Activated naive CD4-positive, alpha-beta T cell treated with anti-CD3 and anti-CD28 coated beads for 36 hours (primary cell): ENCODE data around the gene PROSER3. TPM values are rescaled to one million over a fixed set of nuclear protein-coding genes. Genes with fewer than 3 reads are reported as not detected.
A peak's percentile ranks its signal among the peaks of the same experiment; 100 is the strongest.

ENCODE experiments used
- CTCF ChIA-PET: fragments of 350-600 bp; sonication (Branson Sonifier 250); formaldehyde crosslinking; loops from one replicate; lab custom pipeline; 2021; ENCODE audit warnings: antibody characterized with exemption; lab: Charles Lee
- DNase-seq: peaks from one replicate; pipeline ENCODE4 v3.0.0-alpha.2; 2020
- H3K27ac Mint-ChIP-seq: one replicate; pipeline ENCODE4 v1.8.0; 2021; ENCODE audit warnings: mild to moderate bottlenecking, mixed read lengths
- H3K27me3 Mint-ChIP-seq: one replicate; pipeline ENCODE4 v1.8.0; 2021; ENCODE audit warnings: low read depth, mixed read lengths
- H3K36me3 Mint-ChIP-seq: one replicate; pipeline ENCODE4 v1.8.0; 2021; ENCODE audit warnings: low read depth, mixed read lengths
- H3K4me1 Mint-ChIP-seq: one replicate; pipeline ENCODE4 v1.8.0; 2021; ENCODE audit warnings: low read depth, mixed read lengths
- H3K4me3 Mint-ChIP-seq: one replicate; pipeline ENCODE4 v1.8.0; 2021; ENCODE audit warnings: mild to moderate bottlenecking, moderate library complexity, mixed read lengths
- H3K9me3 Mint-ChIP-seq: one replicate; pipeline ENCODE4 v1.8.0; 2021; ENCODE audit warnings: mixed read lengths
- intact Hi-C: fragments of 100-400 bp; cut with micrococcal nuclease; formaldehyde crosslinking; loops from one replicate; pipeline ENCODE4 v1.15.1; 2023
- total RNA-seq, 2 experiments: library from RNA; stranded (reverse); gene quantifications; one replicate each; pipeline ENCODE4 v1.2.3, GENCODE V29; 2021

Gene PROSER3
- total RNA-seq, 2 experiments from 2014 or later: 45.3 to 47.4 TPM

- peaks cover 6% of the 10 kb centered on the region for H3K36me3 Mint-ChIP-seq
- peak overlapping the region; percentile 15 for H3K4me3 Mint-ChIP-seq
- peaks cover 18% of the 10 kb centered on the region for H3K4me1 Mint-ChIP-seq
- CTCF ChIA-PET: interaction anchor here (0.6 kb wide), 1 partner anchor 128 kb away, joined by 3 read pairs; no protein-coding TSS in a partner anchor
- H3K27ac Mint-ChIP-seq: no peak overlapping the region
- no peaks in the 10 kb centered on the region for H3K9me3 Mint-ChIP-seq
- intact Hi-C loops: loop anchor here (5.0 kb wide), 1 partner anchor 136 kb away; the partner anchor contains the start of gene ETV2
- no peak for DNase-seq
- no peaks in the 10 kb centered on the region for H3K27me3 Mint-ChIP-seq
Observed at GRCh38 chr19:35777961-35778360, 20.0 kb downstream of the PROSER3 start.

DNA sequence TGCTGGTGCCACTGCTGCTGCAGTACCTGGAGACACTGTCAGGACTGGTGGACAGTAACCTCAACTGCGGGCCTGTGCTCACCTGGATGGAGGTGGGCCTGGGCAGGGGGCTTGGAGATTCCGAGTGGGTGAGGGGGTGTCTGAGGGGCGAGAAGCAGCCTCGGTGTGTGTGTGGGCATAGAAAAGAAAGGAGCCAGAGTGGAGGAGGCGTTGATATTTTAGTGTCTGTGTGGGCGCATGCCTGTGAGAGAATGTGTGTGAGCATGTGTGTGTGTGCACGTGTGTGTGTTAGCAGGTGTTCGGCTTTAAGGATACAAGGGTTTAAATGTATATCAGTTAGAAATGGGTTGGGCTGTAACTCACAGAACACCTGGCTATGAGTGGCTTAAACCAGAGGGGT is 21.1 kb downstream of the PROSER3 start:
- CTCF ChIA-PET: no interaction called here
- Mint-ChIP-seq H3K36me3 (peaks cover 6% of the 10 kb centered on the region), H3K4me3 (no peak overlapping the region), H3K9me3 (no peaks in the 10 kb centered on the region), H3K27ac (no peak overlapping the region), H3K4me1 (peaks cover 18% of the 10 kb centered on the region), H3K27me3 (no peaks in the 10 kb centered on the region)
- intact Hi-C loops: loop anchor here (5.0 kb wide), 1 partner anchor 137 kb away; the partner anchor contains the start of gene ETV2
- DNase-seq: no peak

GRCh38 chr19:35780058-35780457 is 22.1 kb downstream of the PROSER3 start:
- DNase-seq: no peak
- Mint-ChIP-seq H3K9me3 (no peaks in the 10 kb centered on the region), H3K27ac (no peak overlapping the region), H3K27me3 (no peaks in the 10 kb centered on the region), H3K4me3 (no peak overlapping the region), H3K36me3 (peaks cover 6% of the 10 kb centered on the region), H3K4me1 (peaks cover 12% of the 10 kb centered on the region)
- CTCF ChIA-PET: no interaction called here
- intact Hi-C loops: no loop called here

GRCh38 chr19:35780717-35781116 is 22.7 kb downstream of the PROSER3 start:
- CTCF ChIA-PET: no interaction called here
- no peak for DNase-seq
- Mint-ChIP-seq H3K27ac (no peak overlapping the region), H3K27me3 (no peaks in the 10 kb centered on the region), H3K4me3 (no peak overlapping the region), H3K9me3 (no peaks in the 10 kb centered on the region), H3K36me3 (peaks cover 6% of the 10 kb centered on the region), H3K4me1 (peaks cover 11% of the 10 kb centered on the region)
- intact Hi-C loops: no loop called here

DNA sequence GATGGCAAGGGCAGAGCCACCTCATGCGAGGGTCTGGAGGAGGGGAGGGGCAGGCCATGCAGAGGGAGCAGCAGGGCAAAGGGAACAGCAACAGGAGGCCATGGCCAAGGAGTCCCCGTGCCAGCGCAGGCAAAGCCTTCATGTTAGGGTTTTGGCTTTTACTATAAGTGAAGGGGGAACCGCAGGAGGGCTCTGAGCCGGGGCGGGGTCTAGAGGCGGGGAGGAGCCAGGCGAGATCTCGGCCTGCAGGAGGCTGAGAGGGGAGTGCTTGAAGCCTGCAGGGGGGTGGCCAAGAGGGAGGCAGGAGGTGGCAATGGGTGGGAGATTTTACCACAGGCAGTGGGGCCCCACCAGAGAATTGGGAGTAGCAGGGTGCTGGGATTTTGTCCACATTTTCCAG is 23.7 kb downstream of the PROSER3 start:
- H3K4me3 Mint-ChIP-seq: no peak overlapping the region
- H3K4me1 Mint-ChIP-seq: peaks cover 5% of the 10 kb centered on the region
- H3K36me3 Mint-ChIP-seq: peaks cover 6% of the 10 kb centered on the region
- intact Hi-C loops: no loop called here
- no peaks in the 10 kb centered on the region for H3K27me3 Mint-ChIP-seq
- no peak for DNase-seq
- CTCF ChIA-PET: no interaction called here
- no peak overlapping the region for H3K27ac Mint-ChIP-seq
- H3K9me3 Mint-ChIP-seq: no peaks in the 10 kb centered on the region

GRCh38 chr19:35782589-35782988 is 24.6 kb downstream of the PROSER3 start:
- H3K4me1 Mint-ChIP-seq: no peaks in the 10 kb centered on the region
- H3K27ac Mint-ChIP-seq: no peak overlapping the region
- no peaks in the 10 kb centered on the region for H3K9me3 Mint-ChIP-seq
- H3K36me3 Mint-ChIP-seq: peaks cover 6% of the 10 kb centered on the region
- no peak for DNase-seq
- H3K4me3 Mint-ChIP-seq: no peak overlapping the region
- no peaks in the 10 kb centered on the region for H3K27me3 Mint-ChIP-seq
- CTCF ChIA-PET: no interaction called here
- intact Hi-C loops: no loop called here

DNA sequence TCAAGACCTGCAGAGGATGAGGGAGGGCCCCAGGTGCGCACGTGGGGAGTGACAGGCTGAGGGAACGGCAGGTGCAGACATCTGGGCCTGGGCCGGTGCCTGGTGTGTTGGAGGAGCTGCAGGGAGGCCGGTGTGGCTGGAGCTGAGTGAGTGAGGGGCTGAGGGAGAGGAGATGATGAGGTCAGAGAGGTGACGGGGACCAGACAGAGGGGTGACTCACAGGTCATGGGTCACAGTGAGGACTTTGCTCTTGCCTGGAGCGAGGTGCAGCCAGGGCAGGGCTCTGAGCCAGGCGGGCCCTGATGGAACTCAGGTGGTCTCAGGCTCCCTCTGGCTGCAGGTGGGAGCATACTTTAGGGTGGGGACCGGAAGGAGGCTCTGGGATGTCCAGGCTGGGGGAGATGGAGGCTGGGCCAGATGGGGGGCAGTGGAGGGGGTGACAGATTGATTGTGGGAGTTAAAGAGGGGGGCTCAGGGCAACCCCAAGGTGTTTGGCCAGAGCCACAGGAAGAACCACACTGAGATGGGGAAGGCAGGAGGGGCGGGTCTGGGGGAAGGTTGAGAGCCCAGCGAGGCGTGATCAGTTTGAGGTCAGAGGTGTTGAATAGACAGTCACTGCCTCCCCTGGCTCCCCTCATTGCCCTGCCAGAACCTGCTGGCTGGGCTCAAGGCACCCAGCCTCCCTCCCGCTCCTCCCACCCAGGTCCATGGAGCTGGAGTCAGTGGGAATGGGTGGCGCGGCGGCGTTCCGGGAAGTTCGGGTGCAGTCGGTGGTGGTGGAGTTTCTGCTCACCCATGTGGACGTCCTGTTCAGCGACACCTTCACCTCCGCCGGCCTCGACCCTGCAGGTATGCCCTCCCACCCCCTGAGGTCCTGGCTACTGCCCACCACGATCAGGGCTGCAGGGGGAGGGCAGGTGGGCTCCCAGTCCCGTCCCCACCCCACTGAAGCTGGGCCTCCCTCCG is 25.8 kb downstream of the PROSER3 start:
- Mint-ChIP-seq H3K27me3 (no peaks in the 10 kb centered on the region), H3K4me3 (no peak overlapping the region), H3K4me1 (no peaks in the 10 kb centered on the region), H3K27ac (no peak overlapping the region), H3K36me3 (peaks cover 6% of the 10 kb centered on the region), H3K9me3 (no peaks in the 10 kb centered on the region)
- no peak for DNase-seq
- CTCF ChIA-PET: no interaction called here
- intact Hi-C loops: no loop called here

- H3K9me3 Mint-ChIP-seq: no peaks in the 10 kb centered on the region
- peaks cover 6% of the 10 kb centered on the region for H3K36me3 Mint-ChIP-seq
- intact Hi-C loops: no loop called here
- CTCF ChIA-PET: no interaction called here
- no peak overlapping the region for H3K4me3 Mint-ChIP-seq
- no peaks in the 10 kb centered on the region for H3K4me1 Mint-ChIP-seq
- DNase-seq: no peak
- H3K27me3 Mint-ChIP-seq: no peaks in the 10 kb centered on the region
- no peak overlapping the region for H3K27ac Mint-ChIP-seq
Observed at GRCh38 chr19:35784503-35785338, 26.7 kb downstream of the PROSER3 start.

DNA sequence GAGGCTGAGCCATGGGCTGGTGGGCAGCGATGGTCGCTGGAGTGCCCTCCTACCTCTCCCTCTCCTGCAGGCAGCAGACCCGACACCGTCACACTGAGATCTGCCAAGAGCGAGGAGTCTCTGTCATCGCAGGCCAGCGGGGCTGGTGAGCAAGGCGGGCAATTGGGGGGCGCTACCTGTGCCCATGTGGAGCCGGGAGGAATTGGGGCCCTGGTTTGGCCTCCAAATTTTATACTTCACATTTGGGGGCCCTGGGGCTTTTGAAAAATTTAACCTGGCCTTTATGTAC is 27.3 kb downstream of the PROSER3 start:
- Mint-ChIP-seq H3K9me3 (no peaks in the 10 kb centered on the region), H3K27ac (no peak overlapping the region), H3K4me3 (no peak overlapping the region), H3K36me3 (peaks cover 6% of the 10 kb centered on the region), H3K4me1 (no peaks in the 10 kb centered on the region), H3K27me3 (no peaks in the 10 kb centered on the region)
- CTCF ChIA-PET: no interaction called here
- DNase-seq: no peak
- intact Hi-C loops: no loop called here

DNA sequence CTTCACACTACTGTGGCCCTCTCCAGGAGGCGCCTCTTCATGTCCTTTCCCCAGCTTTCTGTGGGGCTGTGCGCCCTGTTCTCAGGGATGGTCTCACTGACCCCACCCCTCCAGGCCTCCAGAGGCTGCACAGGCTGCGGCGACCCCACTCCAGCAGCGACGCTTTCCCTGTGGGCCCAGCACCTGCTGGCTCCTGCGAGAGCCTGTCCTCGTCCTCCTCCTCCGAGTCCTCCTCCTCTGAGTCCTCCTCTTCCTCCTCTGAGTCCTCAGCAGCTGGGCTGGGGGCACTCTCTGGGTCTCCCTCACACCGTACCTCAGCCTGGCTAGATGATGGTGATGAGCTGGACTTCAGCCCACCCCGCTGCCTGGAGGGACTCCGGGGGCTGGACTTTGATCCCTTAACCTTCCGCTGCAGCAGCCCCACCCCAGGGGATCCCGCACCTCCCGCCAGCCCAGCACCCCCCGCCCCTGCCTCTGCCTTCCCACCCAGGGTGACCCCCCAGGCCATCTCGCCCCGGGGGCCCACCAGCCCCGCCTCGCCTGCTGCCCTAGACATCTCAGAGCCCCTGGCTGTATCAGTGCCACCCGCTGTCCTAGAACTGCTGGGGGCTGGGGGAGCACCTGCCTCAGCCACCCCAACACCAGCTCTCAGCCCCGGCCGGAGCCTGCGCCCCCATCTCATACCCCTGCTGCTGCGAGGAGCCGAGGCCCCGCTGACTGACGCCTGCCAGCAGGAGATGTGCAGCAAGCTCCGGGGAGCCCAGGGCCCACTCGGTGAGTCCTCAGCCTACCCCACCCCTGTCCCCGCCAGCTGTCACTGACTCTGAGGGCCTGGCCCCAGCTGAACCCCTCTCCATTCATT is 28.6 kb downstream of the PROSER3 start:
- DNase-seq: no peak

DNA sequence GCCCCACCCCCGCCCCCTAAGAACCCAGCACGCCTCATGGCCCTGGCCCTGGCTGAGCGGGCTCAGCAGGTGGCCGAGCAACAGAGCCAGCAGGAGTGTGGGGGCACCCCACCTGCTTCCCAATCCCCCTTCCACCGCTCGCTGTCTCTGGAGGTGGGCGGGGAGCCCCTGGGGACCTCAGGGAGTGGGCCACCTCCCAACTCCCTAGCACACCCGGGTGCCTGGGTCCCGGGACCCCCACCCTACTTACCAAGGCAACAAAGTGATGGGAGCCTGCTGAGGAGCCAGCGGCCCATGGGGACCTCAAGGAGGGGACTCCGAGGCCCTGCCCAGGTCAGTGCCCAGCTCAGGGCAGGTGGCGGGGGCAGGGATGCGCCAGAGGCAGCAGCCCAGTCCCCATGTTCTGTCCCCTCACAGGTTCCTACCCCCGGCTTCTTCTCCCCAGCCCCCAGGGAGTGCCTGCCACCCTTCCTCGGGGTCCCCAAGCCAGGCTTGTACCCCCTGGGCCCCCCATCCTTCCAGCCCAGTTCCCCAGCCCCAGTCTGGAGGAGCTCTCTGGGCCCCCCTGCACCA is 29.3 kb downstream of the PROSER3 start:
- no peaks in the 10 kb centered on the region for H3K4me1 Mint-ChIP-seq
- H3K9me3 Mint-ChIP-seq: no peaks in the 10 kb centered on the region
- H3K27ac Mint-ChIP-seq: no peak overlapping the region

More for the DNA sequence above, 28.6 kb downstream of the PROSER3 start:
- intact Hi-C loops: no loop called here
- no peaks in the 10 kb centered on the region for H3K9me3 Mint-ChIP-seq
- no peaks in the 10 kb centered on the region for H3K4me1 Mint-ChIP-seq
- CTCF ChIA-PET: no interaction called here
- H3K27ac Mint-ChIP-seq: no peak overlapping the region
- no peaks in the 10 kb centered on the region for H3K27me3 Mint-ChIP-seq
- H3K4me3 Mint-ChIP-seq: no peak overlapping the region
- peaks cover under 1% of the 10 kb centered on the region for H3K36me3 Mint-ChIP-seq

More for the DNA sequence above, 29.3 kb downstream of the PROSER3 start:
- H3K36me3 Mint-ChIP-seq: no peaks in the 10 kb centered on the region
- intact Hi-C loops: no loop called here
- DNase-seq: no peak
- H3K27me3 Mint-ChIP-seq: no peaks in the 10 kb centered on the region
- CTCF ChIA-PET: no interaction called here
- no peak overlapping the region for H3K4me3 Mint-ChIP-seq
